AG04450 (cell line): ENCODE data around the gene IL1RL2. TPM values are rescaled to one million over a fixed set of nuclear protein-coding genes. Genes with fewer than 3 reads are reported as not detected.

Experiments
- CTCF ChIA-PET: fragments of 300-600, 350-600 bp; formaldehyde crosslinking; extraction: SDS; loops from one replicate; lab custom pipeline; 2022; ENCODE audit warnings: antibody characterized with exemption, inconsistent platforms; lab: Charles Lee
- POLR2A ChIA-PET: fragments of 350-600 bp; formaldehyde crosslinking; extraction: SDS; loops from one replicate; lab custom pipeline; 2021; ENCODE audit warnings: antibody characterized with exemption, inconsistent platforms; lab: Yijun Ruan, JAX
- DNase-seq: peaks from one replicate; pipeline ENCODE4 v3.0.0-alpha.2; 2011; ENCODE audit warnings: low read depth, low spot score
- H3K27ac ChIP-seq: one replicate; pipeline ENCODE4 v1.5.1; 2012; ENCODE audit warnings: low read depth, low read length, control low read depth
- H3K27me3 ChIP-seq: one replicate; pipeline ENCODE4 v1.6.0; 2012; ENCODE audit warnings: low read length; ENCODE audit not compliant: control insufficient read depth, insufficient read depth
- H3K4me3 ChIP-seq: 2 replicates; pipeline ENCODE4 v1.5.1; 2011; ENCODE audit warnings: mild to moderate bottlenecking, low read depth, low read length, control low read depth
- H3K9me3 ChIP-seq: 2 replicates; pipeline ENCODE4 v1.5.1; 2012; ENCODE audit warnings: low read length; ENCODE audit not compliant: control insufficient read depth, insufficient read depth
- CTCF ChIP-seq: IDR thresholded peaks from 2 replicates; pipeline ENCODE4 v1.5.1; 2011; ENCODE audit warnings: low read depth, low read length, control low read depth, inconsistent platforms
- polyA plus RNA-seq: library from polyadenylated mRNA; depleted of rRNA; stranded (reverse); fragments of >200 nt; gene quantifications from 2 replicates; pipeline ENCODE4 v1.2.3, GENCODE V29; 2011

The IL1RL2 gene
- polyA plus RNA-seq, 1 experiment: 0.72 TPM

- Histone ChIP-seq H3K27me3 (no peaks in the 10 kb centered on the region), H3K4me3 (no peak overlapping the region), H3K9me3 (peaks cover 11% of the 10 kb centered on the region; the same call in 1 of the 2 replicates), H3K27ac (no peak overlapping the region)
- POLR2A ChIA-PET: no interaction called here
- no peak for DNase-seq
- no peak for TF ChIP-seq CTCF
- CTCF ChIA-PET: interaction anchor here (0.6 to 2.5 kb wide), 7 partner anchors 12 to 363 kb away, joined by 3 to 34 read pairs (median 3); no protein-coding TSS in a partner anchor
Measured at GRCh38 chr2:102252236-102252635, 65.4 kb downstream of the IL1RL2 start.

GRCh38 chr2:102253140-102253752 lies 66.4 kb downstream of the IL1RL2 start:
- TF ChIP-seq CTCF: no peak
- peaks cover 11% of the 10 kb centered on the region; the same call in 1 of the 2 replicates for H3K9me3 ChIP-seq
- H3K27ac ChIP-seq: no peak overlapping the region
- no peaks in the 10 kb centered on the region for H3K27me3 ChIP-seq
- H3K4me3 ChIP-seq: no peak overlapping the region
- no peak for DNase-seq
- POLR2A ChIA-PET: no interaction called here
- CTCF ChIA-PET: interaction anchor here (0.6 to 3.1 kb wide), 28 partner anchors 9 to 369 kb away, joined by 3 to 28 read pairs (median 4); partner anchors contain the start of gene IL18R1

GRCh38 chr2:102253753-102254150 lies 66.9 kb downstream of the IL1RL2 start:
- Histone ChIP-seq H3K27ac (no peak overlapping the region), H3K27me3 (no peaks in the 10 kb centered on the region), H3K4me3 (no peak overlapping the region), H3K9me3 (peaks cover 11% of the 10 kb centered on the region; the same call in 1 of the 2 replicates)
- TF ChIP-seq CTCF: peak; percentile 43
- ChIA-PET POLR2A (no interaction called here), CTCF (interaction anchor here (0.6 to 3.1 kb wide), 35 partner anchors 9 to 370 kb away, joined by 3 to 28 read pairs (median 4); partner anchors contain the start of gene IL18R1)
- DNase-seq: no peak

GRCh38 chr2:102256276-102256675 lies 69.5 kb downstream of the IL1RL2 start:
- TF ChIP-seq CTCF: no peak
- POLR2A ChIA-PET: no interaction called here
- no peak for DNase-seq
- no peaks in the 10 kb centered on the region for H3K27me3 ChIP-seq
- no peak overlapping the region for H3K4me3 ChIP-seq
- H3K9me3 ChIP-seq: no peaks in the 10 kb centered on the region; the same call in 1 of the 2 replicates
- H3K27ac ChIP-seq: no peak overlapping the region
- CTCF ChIA-PET: interaction anchor here (0.6 to 1.4 kb wide), 6 partner anchors 15 to 222 kb away, joined by 3 to 8 read pairs (median 6); no protein-coding TSS in a partner anchor

- TF ChIP-seq CTCF: no peak
- Histone ChIP-seq H3K27ac (no peak overlapping the region), H3K4me3 (no peak overlapping the region), H3K9me3 (no peaks in the 10 kb centered on the region), H3K27me3 (no peaks in the 10 kb centered on the region)
- CTCF ChIA-PET: interaction anchor here (1.0 to 1.4 kb wide), 5 partner anchors 16 to 237 kb away, joined by 3 to 8 read pairs (median 4); no protein-coding TSS in a partner anchor
- DNase-seq: no peak
- POLR2A ChIA-PET: no interaction called here
Measured at GRCh38 chr2:102256874-102257462, 70.1 kb downstream of the IL1RL2 start.
